ENCODE data around the gene CELF2.

The CELF2 gene

DNA sequence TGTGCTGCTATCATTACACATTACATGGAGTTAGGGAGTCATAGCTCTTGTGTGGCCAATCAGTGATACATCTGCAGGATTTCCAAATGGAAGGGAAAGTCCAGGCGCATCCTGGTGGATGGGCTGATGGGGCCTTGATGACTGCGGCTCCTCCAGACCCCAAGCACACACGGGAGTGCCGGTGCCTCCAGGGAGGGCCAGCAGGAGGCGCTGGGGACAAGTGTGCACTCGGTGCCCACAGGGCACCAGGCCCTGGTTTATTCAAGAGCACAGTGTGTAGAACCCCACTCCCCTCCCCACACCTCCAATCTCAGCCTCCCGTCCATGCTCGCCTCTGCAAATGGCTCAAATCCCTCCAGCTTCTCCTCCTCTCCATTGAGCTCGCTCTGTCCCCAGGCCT lies 349.8 kb downstream of the CELF2 start:
- Histone ChIP-seq H3K9me3 (ENCODE audit: insufficient read depth, low read length) (no peaks in the 10 kb centered on the region), H3K36me3 (ENCODE audit: low read length) (no peaks in the 10 kb centered on the region), H3K4me2 (ENCODE audit: low read depth, low read length, poor library complexity, severe bottlenecking) (no peak overlapping the region), H3K27me3 (ENCODE audit: low read length) (no peaks in the 10 kb centered on the region), H4K20me1 (ENCODE audit: low read depth, low read length) (no peaks in the 10 kb centered on the region), H3K4me3 (ENCODE audit: insufficient read depth, low read length, poor library complexity, severe bottlenecking) (no peak overlapping the region), H3K9me2 (replicated peaks; ENCODE audit: insufficient read depth, low read length) (no peaks in the 10 kb centered on the region), H3F3A (ENCODE audit: insufficient read depth) (no peaks in the 10 kb centered on the region), H3K79me2 (ENCODE audit: insufficient read depth, low read length) (no peaks in the 10 kb centered on the region), H2AFZ (ENCODE audit: low read depth, low read length, severe bottlenecking) (no peak overlapping the region), H3K9ac (ENCODE audit: low read length) (no peak overlapping the region), H3K27ac (ENCODE audit: low read depth, low read length) (no peak overlapping the region)
- TF ChIP-seq EZH2phosphoT487 (conservative IDR thresholded peaks at IDR 0.05; ENCODE audit: low read length), result no peak
- TF ChIP-seq, protein P1, sequence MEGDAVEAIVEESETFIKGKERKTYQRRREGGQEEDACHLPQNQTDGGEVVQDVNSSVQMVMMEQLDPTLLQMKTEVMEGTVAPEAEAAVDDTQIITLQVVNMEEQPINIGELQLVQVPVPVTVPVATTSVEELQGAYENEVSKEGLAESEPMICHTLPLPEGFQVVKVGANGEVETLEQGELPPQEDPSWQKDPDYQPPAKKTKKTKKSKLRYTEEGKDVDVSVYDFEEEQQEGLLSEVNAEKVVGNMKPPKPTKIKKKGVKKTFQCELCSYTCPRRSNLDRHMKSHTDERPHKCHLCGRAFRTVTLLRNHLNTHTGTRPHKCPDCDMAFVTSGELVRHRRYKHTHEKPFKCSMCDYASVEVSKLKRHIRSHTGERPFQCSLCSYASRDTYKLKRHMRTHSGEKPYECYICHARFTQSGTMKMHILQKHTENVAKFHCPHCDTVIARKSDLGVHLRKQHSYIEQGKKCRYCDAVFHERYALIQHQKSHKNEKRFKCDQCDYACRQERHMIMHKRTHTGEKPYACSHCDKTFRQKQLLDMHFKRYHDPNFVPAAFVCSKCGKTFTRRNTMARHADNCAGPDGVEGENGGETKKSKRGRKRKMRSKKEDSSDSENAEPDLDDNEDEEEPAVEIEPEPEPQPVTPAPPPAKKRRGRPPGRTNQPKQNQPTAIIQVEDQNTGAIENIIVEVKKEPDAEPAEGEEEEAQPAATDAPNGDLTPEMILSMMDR (IDR thresholded peaks at IDR 0.05; ENCODE audit: insufficient read depth, low read length, poor library complexity, severe bottlenecking), result no peak

GRCh38 chr10:11373717-11374171 lies 356.1 kb downstream of the CELF2 start:
- Histone ChIP-seq H4K20me1 (ENCODE audit: low read depth, low read length) (no peaks in the 10 kb centered on the region), H3K4me2 (ENCODE audit: low read depth, low read length, poor library complexity, severe bottlenecking) (no peak overlapping the region), H3K27ac (ENCODE audit: low read depth, low read length) (no peak overlapping the region), H3K27me3 (ENCODE audit: low read length) (no peaks in the 10 kb centered on the region), H3K79me2 (ENCODE audit: insufficient read depth, low read length) (no peaks in the 10 kb centered on the region), H3K9me2 (replicated peaks; ENCODE audit: insufficient read depth, low read length) (no peaks in the 10 kb centered on the region), H3K9ac (ENCODE audit: low read length) (no peak overlapping the region), H2AFZ (ENCODE audit: low read depth, low read length, severe bottlenecking) (no peak overlapping the region), H3K9me3 (ENCODE audit: insufficient read depth, low read length) (no peaks in the 10 kb centered on the region), H3K36me3 (ENCODE audit: low read length) (no peaks in the 10 kb centered on the region), H3K4me3 (ENCODE audit: insufficient read depth, low read length, poor library complexity, severe bottlenecking) (no peak overlapping the region), H3F3A (ENCODE audit: insufficient read depth) (no peaks in the 10 kb centered on the region)
- TF ChIP-seq, protein P1 (IDR thresholded peaks at IDR 0.05; ENCODE audit: insufficient read depth, low read length, poor library complexity, severe bottlenecking), result no peak
- TF ChIP-seq EZH2phosphoT487 (conservative IDR thresholded peaks at IDR 0.05; ENCODE audit: low read length), result no peak

- no peak overlapping the region for H3K27ac ChIP-seq (ENCODE audit: low read depth, low read length)
- H3F3A ChIP-seq (ENCODE audit: insufficient read depth), result no peaks in the 10 kb centered on the region
- no peak overlapping the region for H3K4me3 ChIP-seq (ENCODE audit: insufficient read depth, low read length, poor library complexity, severe bottlenecking)
- no peaks in the 10 kb centered on the region for H3K79me2 ChIP-seq (ENCODE audit: insufficient read depth, low read length)
- TF ChIP-seq, protein P1 (IDR thresholded peaks at IDR 0.05; ENCODE audit: insufficient read depth, low read length, poor library complexity, severe bottlenecking), result no peak
- no peak for TF ChIP-seq EZH2phosphoT487 (conservative IDR thresholded peaks at IDR 0.05; ENCODE audit: low read length)
- H3K9me3 ChIP-seq (ENCODE audit: insufficient read depth, low read length), result no peaks in the 10 kb centered on the region
- H3K36me3 ChIP-seq (ENCODE audit: low read length), result no peaks in the 10 kb centered on the region
- H2AFZ ChIP-seq (ENCODE audit: low read depth, low read length, severe bottlenecking), result no peak overlapping the region
- H3K9ac ChIP-seq (ENCODE audit: low read length), result no peak overlapping the region
- H4K20me1 ChIP-seq (ENCODE audit: low read depth, low read length), result no peaks in the 10 kb centered on the region
- no peaks in the 10 kb centered on the region for H3K9me2 ChIP-seq (replicated peaks; ENCODE audit: insufficient read depth, low read length)
- H3K27me3 ChIP-seq (ENCODE audit: low read length), result no peaks in the 10 kb centered on the region
- no peak overlapping the region for H3K4me2 ChIP-seq (ENCODE audit: low read depth, low read length, poor library complexity, severe bottlenecking)
Measured at GRCh38 chr10:11377267-11377666, 359.6 kb downstream of the CELF2 start.

Data from SU-DHL-6 (cell line).